Mesendoderm (in vitro differentiated cells): ENCODE measurements around the gene POM121L2.

Source experiments
- DNase-seq: peaks from one replicate; pipeline ENCODE4 v3.0.0; 2013
- H2AK5ac ChIP-seq: 2 replicates; pipeline ENCODE4 v1.6.1; 2013; ENCODE audit warnings: low read length, inconsistent platforms
- H2BK120ac ChIP-seq: 2 replicates; pipeline ENCODE4 v1.6.1; 2013; ENCODE audit warnings: low read depth, mild to moderate bottlenecking, low read length, moderate library complexity, mixed read lengths
- H2BK15ac ChIP-seq: replicated peaks from 2 replicates; pipeline ENCODE4 v1.6.1; 2013; ENCODE audit warnings: low read depth, mild to moderate bottlenecking, moderate library complexity
- H2BK5ac ChIP-seq: 2 replicates; pipeline ENCODE4 v1.6.1; 2013; ENCODE audit warnings: low read length, inconsistent platforms
- H3K18ac ChIP-seq: 2 replicates; pipeline ENCODE4 v1.6.1; 2013; ENCODE audit warnings: mild to moderate bottlenecking, low read length, mixed read lengths
- H3K23ac ChIP-seq: one replicate; pipeline ENCODE4 v1.6.1; 2013; ENCODE audit warnings: low read length
- H3K27ac ChIP-seq: 2 replicates; pipeline ENCODE4 v1.5.1; 2013; ENCODE audit warnings: low read depth, mild to moderate bottlenecking, inconsistent platforms, low read length, moderate library complexity
- H3K27me3 ChIP-seq: 2 replicates; pipeline ENCODE4 v1.6.1; 2013; ENCODE audit warnings: low read length, control low read depth, mild to moderate bottlenecking, inconsistent platforms; ENCODE audit not compliant: insufficient read depth, poor library complexity
- H3K36me3 ChIP-seq: 2 replicates; pipeline ENCODE4 v1.6.1; 2013; ENCODE audit warnings: low read length, inconsistent platforms; ENCODE audit not compliant: control insufficient read depth, insufficient read depth
- H3K4ac ChIP-seq: one replicate; pipeline ENCODE4 v1.6.1; 2013; ENCODE audit warnings: low read depth, mild to moderate bottlenecking, low read length, moderate library complexity
- H3K4me1 ChIP-seq: 2 replicates; pipeline ENCODE4 v1.6.1; 2013; ENCODE audit warnings: low read depth, low read length, inconsistent platforms; ENCODE audit not compliant: control insufficient read depth
- H3K4me2 ChIP-seq: 2 replicates; pipeline ENCODE4 v1.6.1; 2013; ENCODE audit warnings: low read length
- H3K4me3 ChIP-seq: 2 replicates; pipeline ENCODE4 v1.5.1; 2013; ENCODE audit warnings: mild to moderate bottlenecking, low read length
- H3K56ac ChIP-seq: one replicate; pipeline ENCODE4 v1.6.1; 2013; ENCODE audit warnings: low read length
- H3K79me1 ChIP-seq: 2 replicates; pipeline ENCODE4 v1.6.1; 2013; ENCODE audit warnings: low read length, inconsistent platforms
- H3K79me2 ChIP-seq: 2 replicates; pipeline ENCODE4 v1.6.1; 2013; ENCODE audit warnings: mild to moderate bottlenecking, low read length; ENCODE audit not compliant: control insufficient read depth, insufficient read depth
- H3K9ac ChIP-seq: 2 replicates; pipeline ENCODE4 v1.6.1; 2013; ENCODE audit warnings: low read length, inconsistent platforms
- H4K5ac ChIP-seq: one replicate; pipeline ENCODE4 v1.6.1; 2013; ENCODE audit warnings: low read length
- H4K8ac ChIP-seq: one replicate; pipeline ENCODE4 v1.6.1; 2013; ENCODE audit warnings: low read depth, mild to moderate bottlenecking, control low read depth, low read length, moderate library complexity
- WGBS: extraction: QIAGEN DNeasy Blood & Tissue Kit; methylation state at CpG from one replicate; pipeline ENCODE4 v1.1.7; 2013; ENCODE audit warnings: low lambda C conversion rate, missing lambda C conversion rate; ENCODE audit not compliant: insufficient coverage; ENCODE audit errors: extremely low coverage; 5-methylcytosine and 5-hydroxymethylcytosine counted together

POM121L2 gene

GRCh38 chr6:27279513-27280063 lies 32.5 kb downstream of the POM121L2 start:
- H3K36me3 ChIP-seq, result no peaks in the 10 kb centered on the region
- no peaks in the 10 kb centered on the region for H3K27me3 ChIP-seq
- H3K9ac ChIP-seq, result peak overlapping the region; percentile 58
- H3K4me3 ChIP-seq, result peak overlapping the region; percentile 81
- H3K4me2 ChIP-seq, result peak overlapping the region; percentile 97
- H4K8ac ChIP-seq, result no peak overlapping the region
- H3K4me1 ChIP-seq, result no peaks in the 10 kb centered on the region
- no peaks in the 10 kb centered on the region for H3K79me2 ChIP-seq
- H2BK5ac ChIP-seq, result no peak overlapping the region
- H3K56ac ChIP-seq, result peak overlapping the region; percentile 77
- no peak overlapping the region for H3K18ac ChIP-seq
- no peak overlapping the region for H3K27ac ChIP-seq
- H3K79me1 ChIP-seq, result no peaks in the 10 kb centered on the region
- no peak overlapping the region for H4K5ac ChIP-seq
- no peak overlapping the region for H2BK120ac ChIP-seq
- WGBS, result no CpG with 5 or more reads among the region's 24 CpGs
- DNase-seq, result peak; percentile 56
- no peak overlapping the region for H2AK5ac ChIP-seq
- H2BK15ac ChIP-seq, result no peak overlapping the region
- H3K23ac ChIP-seq, result no peak overlapping the region
- no peak overlapping the region for H3K4ac ChIP-seq

- Histone ChIP-seq H3K4me2 (peak overlapping the region; percentile 27), H2BK5ac (no peak overlapping the region), H3K56ac (peak overlapping the region; percentile 6), H3K79me2 (no peaks in the 10 kb centered on the region), H3K23ac (no peak overlapping the region), H3K27ac (no peak overlapping the region), H2BK15ac (no peak overlapping the region), H3K4me1 (no peaks in the 10 kb centered on the region), H3K9ac (peak overlapping the region; percentile 32), H3K4me3 (peak overlapping the region; percentile 21), H4K5ac (no peak overlapping the region), H2AK5ac (no peak overlapping the region), H3K79me1 (no peaks in the 10 kb centered on the region), H2BK120ac (no peak overlapping the region), H3K36me3 (no peaks in the 10 kb centered on the region), H3K4ac (no peak overlapping the region), H3K18ac (no peak overlapping the region), H4K8ac (no peak overlapping the region), H3K27me3 (no peaks in the 10 kb centered on the region)
- DNase-seq, result peak; percentile 72
- WGBS, result no CpG with 5 or more reads among the region's 36 CpGs
Observed at GRCh38 chr6:27275025-27275956, 36.8 kb downstream of the POM121L2 start.

DNA sequence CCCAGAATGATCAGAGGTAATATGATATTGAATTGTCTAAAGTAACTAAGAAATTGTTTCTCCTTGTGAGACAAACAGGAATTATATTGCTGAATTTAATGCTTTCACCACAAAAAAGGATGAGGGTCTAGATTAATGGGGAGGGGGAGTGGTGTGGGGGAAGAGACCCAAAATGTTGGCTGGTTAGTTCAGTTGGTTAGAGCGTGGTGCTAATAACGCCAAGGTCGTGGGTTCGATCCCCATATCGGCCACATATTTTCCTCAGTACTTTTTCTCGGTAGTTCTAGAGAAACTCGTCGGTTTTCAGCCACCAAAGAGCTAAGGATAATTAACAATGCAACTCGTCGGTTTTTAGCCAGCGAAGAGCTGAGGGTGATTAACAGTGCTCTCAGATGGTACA lies 38.3 kb downstream of the POM121L2 start:
- H3K56ac ChIP-seq, result no peak overlapping the region
- H2BK120ac ChIP-seq, result no peak overlapping the region
- DNase-seq, result peak; percentile 18
- no peaks in the 10 kb centered on the region for H3K27me3 ChIP-seq
- H2BK15ac ChIP-seq, result no peak overlapping the region
- no peak overlapping the region for H3K27ac ChIP-seq
- H3K79me2 ChIP-seq, result no peaks in the 10 kb centered on the region
- no peak overlapping the region for H3K4ac ChIP-seq
- no peak overlapping the region for H2AK5ac ChIP-seq
- H3K36me3 ChIP-seq, result no peaks in the 10 kb centered on the region
- H2BK5ac ChIP-seq, result no peak overlapping the region
- H3K18ac ChIP-seq, result no peak overlapping the region
- H3K4me1 ChIP-seq, result no peaks in the 10 kb centered on the region
- no CpG with 5 or more reads among the region's 11 CpGs for WGBS
- H3K9ac ChIP-seq, result no peak overlapping the region
- no peak overlapping the region for H3K4me3 ChIP-seq
- no peak overlapping the region for H4K5ac ChIP-seq
- H3K79me1 ChIP-seq, result no peaks in the 10 kb centered on the region
- H3K4me2 ChIP-seq, result no peak overlapping the region
- H3K23ac ChIP-seq, result no peak overlapping the region
- no peak overlapping the region for H4K8ac ChIP-seq

DNA sequence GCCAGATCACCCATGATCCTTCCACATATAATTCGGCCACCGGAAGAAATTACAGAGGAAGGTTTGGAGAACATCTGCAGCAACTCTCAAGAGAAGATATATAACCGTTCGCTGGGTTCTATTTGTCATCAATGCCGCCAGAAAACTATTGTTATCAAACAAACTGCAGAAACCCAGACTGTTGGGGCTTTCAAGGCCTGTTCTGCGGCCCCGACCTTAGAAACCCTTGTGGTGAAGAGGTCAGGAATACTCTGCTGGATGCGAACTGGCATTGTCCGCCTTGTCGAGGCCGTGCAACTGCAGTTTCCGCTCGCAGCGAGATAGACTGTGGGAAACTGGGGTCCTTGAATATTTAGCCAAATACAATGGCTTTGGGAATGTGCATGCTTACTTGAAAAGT lies 43.3 kb downstream of the POM121L2 start:
- no peaks in the 10 kb centered on the region for H3K27me3 ChIP-seq
- H3K18ac ChIP-seq, result no peak overlapping the region
- H3K79me2 ChIP-seq, result no peaks in the 10 kb centered on the region
- H3K36me3 ChIP-seq, result no peaks in the 10 kb centered on the region
- H3K27ac ChIP-seq, result no peak overlapping the region
- WGBS, result no CpG with 5 or more reads among the region's 14 CpGs
- no peak overlapping the region for H2BK5ac ChIP-seq
- H3K4me1 ChIP-seq, result no peaks in the 10 kb centered on the region
- H2BK120ac ChIP-seq, result no peak overlapping the region
- no peak overlapping the region for H3K56ac ChIP-seq
- no peaks in the 10 kb centered on the region for H3K79me1 ChIP-seq
- no peak for DNase-seq
- H4K8ac ChIP-seq, result no peak overlapping the region
- no peak overlapping the region for H2BK15ac ChIP-seq
- H3K4me2 ChIP-seq, result no peak overlapping the region
- no peak overlapping the region for H3K23ac ChIP-seq
- no peak overlapping the region for H4K5ac ChIP-seq
- H3K9ac ChIP-seq, result no peak overlapping the region
- no peak overlapping the region for H3K4ac ChIP-seq
- H2AK5ac ChIP-seq, result no peak overlapping the region
- no peak overlapping the region for H3K4me3 ChIP-seq

- WGBS, result no CpG with 5 or more reads among the region's 22 CpGs
- H3K36me3 ChIP-seq, result no peaks in the 10 kb centered on the region
- DNase-seq, result no peak
- no peak overlapping the region for H3K27ac ChIP-seq
- H3K23ac ChIP-seq, result no peak overlapping the region
- no peak overlapping the region for H3K4me2 ChIP-seq
- H4K5ac ChIP-seq, result no peak overlapping the region
- no peak overlapping the region for H2BK5ac ChIP-seq
- no peak overlapping the region for H2AK5ac ChIP-seq
- H3K9ac ChIP-seq, result no peak overlapping the region
- H3K18ac ChIP-seq, result no peak overlapping the region
- H3K79me2 ChIP-seq, result no peaks in the 10 kb centered on the region
- H3K56ac ChIP-seq, result no peak overlapping the region
- no peak overlapping the region for H4K8ac ChIP-seq
- no peaks in the 10 kb centered on the region for H3K27me3 ChIP-seq
- no peak overlapping the region for H3K4me3 ChIP-seq
- H3K4ac ChIP-seq, result no peak overlapping the region
- no peak overlapping the region for H2BK120ac ChIP-seq
- H3K79me1 ChIP-seq, result no peaks in the 10 kb centered on the region
- H2BK15ac ChIP-seq, result no peak overlapping the region
- H3K4me1 ChIP-seq, result no peaks in the 10 kb centered on the region
Observed at GRCh38 chr6:27267857-27268434, 44.1 kb downstream of the POM121L2 start.
